GM06990 (cell line): ENCODE results near the gene KCTD15.

Source experiments
- DNase-seq: peaks from one replicate; pipeline ENCODE4 v3.0.0-alpha.2; 2011; ENCODE audit not compliant: insufficient read length; ENCODE audit errors: extremely low read depth
- H3K27me3 ChIP-seq: replicated peaks from 2 replicates; pipeline ENCODE4 v1.6.0; 2011; ENCODE audit warnings: low read length; ENCODE audit not compliant: control insufficient read depth, insufficient read depth
- H3K36me3 ChIP-seq: 2 replicates; pipeline ENCODE4 v1.5.1; 2011; ENCODE audit warnings: low read length; ENCODE audit not compliant: control insufficient read depth, insufficient read depth
- H3K4me3 ChIP-seq: replicated peaks from 2 replicates; pipeline ENCODE4 v1.5.1; 2011; ENCODE audit warnings: low read depth, mild to moderate bottlenecking, control low read depth, low read length
- TF ChIP-seq, protein P1 (sequence below): IDR thresholded peaks from 2 replicates; pipeline ENCODE4 v1.5.1; 2011; ENCODE audit warnings: low read length, control low read depth, mild to moderate bottlenecking, inconsistent platforms; ENCODE audit not compliant: insufficient read depth, poor library complexity, severe bottlenecking

The KCTD15 gene

DNA sequence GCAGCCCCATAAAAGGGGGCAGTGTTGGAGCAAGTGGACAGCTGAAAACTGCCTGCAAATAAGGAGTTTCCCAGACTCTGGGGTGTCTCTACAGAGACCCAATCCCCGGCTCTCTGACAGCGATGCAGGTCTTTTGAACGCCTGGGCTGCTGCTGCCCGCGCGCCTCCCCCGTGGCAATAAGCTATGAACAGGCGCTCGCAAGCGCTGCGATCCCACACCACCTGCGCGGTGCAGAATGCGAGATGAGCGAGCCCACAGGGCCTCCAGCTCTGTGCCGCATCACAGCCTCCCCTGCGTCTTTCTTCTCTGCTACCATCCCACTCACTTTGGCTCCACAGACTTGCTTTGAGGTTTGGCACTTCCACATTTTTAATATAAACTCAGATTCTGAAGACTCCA lies 62.3 kb downstream of the KCTD15 start:
- Histone ChIP-seq H3K27me3 (no peaks in the 10 kb centered on the region; the same call in 1 of the 2 replicates), H3K4me3 (no peak overlapping the region), H3K36me3 (no peaks in the 10 kb centered on the region)
- TF ChIP-seq, protein P1, sequence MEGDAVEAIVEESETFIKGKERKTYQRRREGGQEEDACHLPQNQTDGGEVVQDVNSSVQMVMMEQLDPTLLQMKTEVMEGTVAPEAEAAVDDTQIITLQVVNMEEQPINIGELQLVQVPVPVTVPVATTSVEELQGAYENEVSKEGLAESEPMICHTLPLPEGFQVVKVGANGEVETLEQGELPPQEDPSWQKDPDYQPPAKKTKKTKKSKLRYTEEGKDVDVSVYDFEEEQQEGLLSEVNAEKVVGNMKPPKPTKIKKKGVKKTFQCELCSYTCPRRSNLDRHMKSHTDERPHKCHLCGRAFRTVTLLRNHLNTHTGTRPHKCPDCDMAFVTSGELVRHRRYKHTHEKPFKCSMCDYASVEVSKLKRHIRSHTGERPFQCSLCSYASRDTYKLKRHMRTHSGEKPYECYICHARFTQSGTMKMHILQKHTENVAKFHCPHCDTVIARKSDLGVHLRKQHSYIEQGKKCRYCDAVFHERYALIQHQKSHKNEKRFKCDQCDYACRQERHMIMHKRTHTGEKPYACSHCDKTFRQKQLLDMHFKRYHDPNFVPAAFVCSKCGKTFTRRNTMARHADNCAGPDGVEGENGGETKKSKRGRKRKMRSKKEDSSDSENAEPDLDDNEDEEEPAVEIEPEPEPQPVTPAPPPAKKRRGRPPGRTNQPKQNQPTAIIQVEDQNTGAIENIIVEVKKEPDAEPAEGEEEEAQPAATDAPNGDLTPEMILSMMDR, result no peak
- no peak for DNase-seq

DNA sequence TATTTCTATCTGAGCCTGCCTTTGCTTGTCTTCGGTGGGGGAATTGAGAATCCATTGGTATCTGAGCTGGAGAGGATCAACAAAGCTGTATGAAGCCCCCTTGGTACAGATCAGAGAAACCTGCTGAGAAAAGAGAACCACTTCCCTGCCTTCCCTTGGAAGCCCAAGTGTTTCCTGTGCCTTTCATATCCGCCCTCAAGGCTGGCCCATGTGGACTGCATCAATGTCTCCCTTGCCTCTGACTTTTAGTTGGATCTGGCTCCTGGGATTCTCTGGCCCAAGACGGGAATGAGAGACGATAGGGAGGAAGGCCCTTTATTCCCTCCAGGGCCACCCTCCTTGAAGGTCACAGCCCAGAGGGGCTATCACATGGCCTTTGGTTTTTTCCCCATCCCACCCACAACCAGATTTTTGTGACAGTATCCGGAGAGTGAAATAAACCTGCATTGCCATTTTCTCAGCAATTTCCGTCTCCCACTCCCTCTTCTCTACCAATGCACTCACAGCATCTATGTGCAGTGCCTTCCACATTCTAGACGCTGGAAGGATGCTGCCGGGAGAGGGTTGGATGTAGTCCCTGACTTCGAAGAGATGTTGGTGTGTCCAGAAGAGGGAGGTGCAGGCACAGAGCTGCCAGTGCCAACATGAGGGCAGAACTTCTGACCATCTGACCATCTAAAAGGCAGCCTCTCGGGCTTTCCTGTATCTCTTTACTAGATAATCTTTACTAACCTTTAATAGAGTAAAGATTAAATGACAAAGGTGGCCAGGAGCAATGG lies 63.8 kb downstream of the KCTD15 start:
- Histone ChIP-seq H3K27me3 (no peaks in the 10 kb centered on the region; the same call in 1 of the 2 replicates), H3K36me3 (no peaks in the 10 kb centered on the region), H3K4me3 (no peak overlapping the region)
- TF ChIP-seq, protein P1, result no peak
- no peak for DNase-seq

DNA sequence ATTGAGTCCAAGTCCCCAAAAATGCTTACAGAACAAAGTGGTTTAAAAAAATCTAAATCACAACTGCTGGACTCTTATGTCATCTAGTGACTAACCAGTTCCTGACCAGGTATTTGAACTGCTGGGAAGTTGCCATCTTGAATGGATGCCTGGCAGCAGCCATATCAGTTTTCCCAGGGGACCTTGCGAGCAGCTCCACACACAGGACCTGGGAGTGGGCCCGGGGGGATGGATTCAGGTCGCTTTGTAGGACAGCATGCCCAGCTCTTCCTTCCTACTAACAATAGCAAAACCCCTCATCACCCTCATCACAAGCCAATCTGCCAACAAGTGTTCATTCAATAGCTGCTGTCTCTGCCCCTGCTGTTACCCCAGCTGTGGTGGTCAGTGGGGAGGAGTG lies 65.3 kb downstream of the KCTD15 start:
- Histone ChIP-seq H3K27me3 (no peaks in the 10 kb centered on the region; the same call in none of the 2 replicates), H3K36me3 (no peaks in the 10 kb centered on the region), H3K4me3 (no peak overlapping the region)
- DNase-seq, result no peak
- TF ChIP-seq, protein P1, result no peak

DNA sequence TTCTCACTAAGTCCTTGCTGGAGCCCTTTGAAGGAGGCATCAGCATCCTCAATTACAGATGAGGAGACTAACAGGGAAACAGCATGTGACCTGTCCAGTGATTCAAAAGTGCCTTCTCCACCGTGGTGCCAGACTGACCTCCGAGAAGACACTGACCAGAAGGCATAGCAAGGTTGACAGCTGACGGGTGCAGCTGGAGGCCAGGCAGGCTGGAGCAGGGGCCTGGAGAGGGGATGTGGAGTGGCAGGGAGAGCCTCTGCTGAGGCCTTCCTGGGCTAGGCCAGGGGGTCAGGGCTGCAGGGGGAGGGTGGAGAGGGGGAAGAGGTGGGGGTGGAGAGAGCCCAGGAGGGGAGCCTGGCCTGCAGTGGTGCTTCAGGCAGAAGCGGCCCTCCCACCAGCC lies 66.3 kb downstream of the KCTD15 start:
- TF ChIP-seq, protein P1, result no peak
- DNase-seq, result no peak
- H3K36me3 ChIP-seq, result no peaks in the 10 kb centered on the region
- H3K4me3 ChIP-seq, result no peak overlapping the region
- H3K27me3 ChIP-seq, result no peaks in the 10 kb centered on the region; the same call in none of the 2 replicates

DNA sequence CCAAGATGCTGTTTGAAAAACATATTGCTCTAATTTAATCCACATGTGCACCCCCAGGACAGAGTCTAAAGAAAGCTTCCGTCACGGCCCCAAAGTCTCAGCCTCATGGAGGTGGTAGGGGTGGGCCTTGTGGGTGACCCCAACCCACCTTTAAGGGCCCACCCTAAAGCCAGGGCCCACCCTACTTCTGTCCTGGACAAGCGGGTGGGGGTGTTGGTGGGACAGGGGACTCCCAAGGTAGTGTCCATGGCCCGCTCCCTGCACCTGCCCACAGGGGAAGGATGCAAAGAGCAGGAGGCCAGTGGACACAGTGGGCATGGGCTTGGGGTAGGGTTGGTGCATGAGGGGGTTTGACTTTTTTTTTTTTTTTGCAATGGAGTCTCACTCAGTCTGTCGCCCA lies 66.8 kb downstream of the KCTD15 start:
- H3K4me3 ChIP-seq, result no peak overlapping the region
- no peaks in the 10 kb centered on the region for H3K36me3 ChIP-seq
- TF ChIP-seq, protein P1, result no peak
- H3K27me3 ChIP-seq, result no peaks in the 10 kb centered on the region; the same call in none of the 2 replicates
- no peak for DNase-seq
